ENCODE results near the gene UBC. TPM values are rescaled to one million over a fixed set of nuclear protein-coding genes. Genes with fewer than 3 reads are reported as not detected.

The UBC gene
- total and polyA plus RNA-seq, 9 of the 15 experiments (the other 6 are each of a cell fraction or from before 2014, with no cell fraction given) = 533 to 1,153 (median 813) TPM

DNA sequence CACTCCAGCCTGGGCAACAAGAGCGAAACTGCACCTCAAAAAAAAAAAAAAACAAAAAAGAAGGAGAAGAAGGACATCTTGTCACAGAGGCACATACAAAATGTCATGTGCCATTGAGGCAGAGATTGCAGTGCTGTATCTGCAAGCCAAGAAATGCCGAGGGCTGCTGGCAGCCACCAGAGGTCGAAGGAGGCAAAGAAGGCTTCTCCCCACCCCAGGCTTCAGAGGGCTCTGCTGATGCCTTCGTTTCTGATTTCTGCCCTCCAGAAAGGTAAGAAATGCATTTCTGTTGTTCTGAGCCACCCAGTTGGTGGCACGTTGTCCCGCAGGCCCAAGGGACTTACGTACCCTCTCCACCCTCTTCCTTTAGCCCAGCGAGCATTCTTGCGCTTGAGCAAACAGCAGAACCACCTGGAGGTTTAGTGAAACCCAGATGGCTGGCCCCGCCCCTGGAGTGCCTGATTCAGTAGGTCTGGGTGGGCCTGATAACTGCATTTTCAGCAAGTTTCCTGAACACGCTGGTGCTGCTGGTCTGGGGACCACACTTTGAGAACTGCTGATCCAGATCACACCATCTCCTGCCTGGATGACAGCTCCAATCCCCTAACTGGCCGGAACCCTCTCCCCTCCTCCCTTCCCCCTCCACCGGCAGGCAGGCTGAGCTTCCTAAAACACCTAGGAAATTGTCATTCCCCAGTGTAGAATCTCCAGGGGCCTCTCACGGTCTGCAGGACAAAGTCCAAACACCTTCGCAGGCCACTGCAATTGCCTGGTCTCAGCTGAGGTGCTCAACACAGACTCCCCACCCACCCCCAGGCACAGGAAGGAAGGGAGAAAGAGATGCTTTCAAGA, 29.6 kb downstream of the UBC start (continued):
- TF ChIP-seq REST (IDR thresholded peaks at IDR 0.05; ENCODE audit: borderline replicate concordance) = 0 out of 2 replicates have a peak, but pooled peaks have one; percentile 19
- no peak for TF ChIP-seq REST (CRISPR knock-in tag; IDR thresholded peaks at IDR 0.05; ENCODE audit: low read depth)
- TF ChIP-seq ETV6 (IDR thresholded peaks at IDR 0.05; ENCODE audit: borderline replicate concordance in 1 of 2, low read depth in 2 of 2, low read length in 1 of 2) = no peak
- no peak for TF ChIP-seq ETV6 (CRISPR knock-in tag; IDR thresholded peaks at IDR 0.05; ENCODE audit: borderline replicate concordance)
- TF ChIP-seq BCOR (IDR thresholded peaks at IDR 0.05) = peak; percentile 71
- no peak for TF ChIP-seq CTCFL (IDR thresholded peaks at IDR 0.05; ENCODE audit: borderline replicate concordance, insufficient read depth, low read depth, low read length, poor library complexity, severe bottlenecking)
- no peak for TF ChIP-seq ZNF444 (CRISPR knock-in tag; IDR thresholded peaks at IDR 0.05)
- peak; percentile 68; the same call in 1 of the 2 replicates for TF ChIP-seq FOXM1 (IDR thresholded peaks at IDR 0.05; ENCODE audit: low read depth)
- no peak for TF ChIP-seq FOXM1 (CRISPR knock-in tag; IDR thresholded peaks at IDR 0.05; ENCODE audit: low read depth)
- TF ChIP-seq POU5F1 (IDR thresholded peaks at IDR 0.05; ENCODE audit: borderline replicate concordance, low read depth, low read length, partially characterized antibody) = no peak
- peak; percentile 77; the same call in 1 of the 2 replicates for TF ChIP-seq TCF7 (IDR thresholded peaks at IDR 0.05; ENCODE audit: borderline replicate concordance)
- no peak for TF ChIP-seq SMAD2 (IDR thresholded peaks at IDR 0.05; ENCODE audit: low read depth, low read length)
- TF ChIP-seq NFIC (IDR thresholded peaks at IDR 0.05) = peak; percentile 92
- peak; percentile 68 to 92; a peak in 3 of 4 replicates for TF ChIP-seq RCOR1 (IDR thresholded peaks at IDR 0.05; ENCODE audit: borderline replicate concordance in 1 of 2, low read depth in 2 of 2, low read length in 2 of 2)
- no peak for TF ChIP-seq ZNF175 (CRISPR knock-in tag; IDR thresholded peaks at IDR 0.05; ENCODE audit: low read depth)
- no peak for TF ChIP-seq ZBTB43 (CRISPR knock-in tag; IDR thresholded peaks at IDR 0.05)

All from K562 (cell line).